ENCODE data around the gene MYH11. TPM values are rescaled to one million over a fixed set of nuclear protein-coding genes. Genes with fewer than 3 reads are reported as not detected.

MYH11 gene
- total RNA-seq, 1 donor from 2014 or later = not detected

DNA sequence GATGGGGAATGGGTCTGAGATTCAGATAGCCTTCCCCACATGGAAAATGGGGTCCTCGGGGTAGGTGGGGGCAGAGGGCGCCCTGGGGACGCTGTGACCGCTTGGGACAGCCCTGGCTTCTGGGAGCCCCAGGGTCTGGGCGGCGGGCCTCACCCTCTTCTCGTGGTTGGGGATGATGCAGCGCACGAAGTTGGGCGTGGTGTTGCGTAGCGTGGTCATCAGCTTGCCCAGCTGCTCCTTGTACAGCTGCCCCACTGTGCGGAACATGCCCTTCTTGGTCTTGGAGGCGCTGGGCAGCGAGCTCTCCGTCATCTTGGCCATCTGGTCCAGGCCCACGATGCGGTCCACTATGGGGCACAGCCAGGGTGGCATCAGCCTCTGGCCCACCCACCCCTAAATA, 106.8 kb downstream of the MYH11 start:
- DNase-seq (ENCODE audit: low read depth) = no peak
- H3K4me3 ChIP-seq (ENCODE audit: low read depth, low read length) = no peak overlapping the region
- TF ChIP-seq, protein P1, sequence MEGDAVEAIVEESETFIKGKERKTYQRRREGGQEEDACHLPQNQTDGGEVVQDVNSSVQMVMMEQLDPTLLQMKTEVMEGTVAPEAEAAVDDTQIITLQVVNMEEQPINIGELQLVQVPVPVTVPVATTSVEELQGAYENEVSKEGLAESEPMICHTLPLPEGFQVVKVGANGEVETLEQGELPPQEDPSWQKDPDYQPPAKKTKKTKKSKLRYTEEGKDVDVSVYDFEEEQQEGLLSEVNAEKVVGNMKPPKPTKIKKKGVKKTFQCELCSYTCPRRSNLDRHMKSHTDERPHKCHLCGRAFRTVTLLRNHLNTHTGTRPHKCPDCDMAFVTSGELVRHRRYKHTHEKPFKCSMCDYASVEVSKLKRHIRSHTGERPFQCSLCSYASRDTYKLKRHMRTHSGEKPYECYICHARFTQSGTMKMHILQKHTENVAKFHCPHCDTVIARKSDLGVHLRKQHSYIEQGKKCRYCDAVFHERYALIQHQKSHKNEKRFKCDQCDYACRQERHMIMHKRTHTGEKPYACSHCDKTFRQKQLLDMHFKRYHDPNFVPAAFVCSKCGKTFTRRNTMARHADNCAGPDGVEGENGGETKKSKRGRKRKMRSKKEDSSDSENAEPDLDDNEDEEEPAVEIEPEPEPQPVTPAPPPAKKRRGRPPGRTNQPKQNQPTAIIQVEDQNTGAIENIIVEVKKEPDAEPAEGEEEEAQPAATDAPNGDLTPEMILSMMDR (conservative IDR thresholded peaks at IDR 0.05; ENCODE audit: low read depth, low read length) = no peak

DNA sequence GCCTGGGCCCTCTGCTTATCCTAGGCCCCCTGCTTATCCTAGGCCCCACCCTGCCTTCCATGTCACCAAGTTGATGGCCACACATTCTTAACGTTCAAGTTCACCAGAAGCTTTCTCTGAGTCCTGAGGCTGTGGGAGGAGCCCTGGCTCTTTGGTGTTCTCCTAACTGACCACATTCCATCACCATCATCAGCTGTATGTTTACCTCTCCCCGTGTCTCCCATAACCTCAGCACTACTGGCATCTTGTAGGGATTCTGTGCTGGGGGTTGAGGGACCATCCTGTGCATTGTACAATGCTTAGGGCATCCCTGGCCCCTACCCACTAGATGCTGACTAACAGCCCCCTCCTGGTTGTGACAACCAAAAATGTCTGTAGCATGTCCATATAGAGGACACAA, 107.5 kb downstream of the MYH11 start:
- H3K4me3 ChIP-seq (ENCODE audit: low read depth, low read length) = no peak overlapping the region
- TF ChIP-seq, protein P1 (conservative IDR thresholded peaks at IDR 0.05; ENCODE audit: low read depth, low read length) = no peak
- no peak for DNase-seq (ENCODE audit: low read depth)

DNA sequence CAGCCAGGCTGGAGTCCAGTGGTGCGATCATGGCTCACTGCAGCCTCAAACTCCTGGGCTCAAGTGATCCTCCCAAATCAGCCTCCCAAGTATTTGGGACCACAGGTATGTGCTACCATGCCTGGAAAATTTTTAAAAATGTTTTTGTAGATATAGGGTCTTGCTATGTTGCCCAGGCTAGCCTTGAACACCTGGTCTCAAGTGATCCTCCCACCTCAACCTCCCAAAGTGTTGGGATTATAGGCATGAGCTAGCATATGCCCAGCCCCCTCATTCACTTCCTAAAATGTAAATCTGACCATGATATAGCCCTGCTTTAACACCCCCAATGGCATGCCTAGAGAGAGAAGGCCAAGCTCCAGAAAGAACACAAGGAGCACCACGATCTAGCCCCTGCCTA, 108.2 kb downstream of the MYH11 start:
- no peak for DNase-seq (ENCODE audit: low read depth)
- H3K4me3 ChIP-seq (ENCODE audit: low read depth, low read length) = no peak overlapping the region
- TF ChIP-seq, protein P1 (conservative IDR thresholded peaks at IDR 0.05; ENCODE audit: low read depth, low read length) = no peak

- no peak for DNase-seq (ENCODE audit: low read depth)
- TF ChIP-seq, protein P1 (conservative IDR thresholded peaks at IDR 0.05; ENCODE audit: low read depth, low read length) = no peak
- H3K4me3 ChIP-seq (ENCODE audit: low read depth, low read length) = no peak overlapping the region
These were observed 108.9 kb downstream of the MYH11 start for GRCh38 chr16:15747937-15748336.

- no peak overlapping the region for H3K4me3 ChIP-seq (ENCODE audit: low read depth, low read length)
- TF ChIP-seq, protein P1 (conservative IDR thresholded peaks at IDR 0.05; ENCODE audit: low read depth, low read length) = no peak
- DNase-seq (ENCODE audit: low read depth) = no peak
These were observed 110.5 kb downstream of the MYH11 start for GRCh38 chr16:15746332-15746731.

DNA sequence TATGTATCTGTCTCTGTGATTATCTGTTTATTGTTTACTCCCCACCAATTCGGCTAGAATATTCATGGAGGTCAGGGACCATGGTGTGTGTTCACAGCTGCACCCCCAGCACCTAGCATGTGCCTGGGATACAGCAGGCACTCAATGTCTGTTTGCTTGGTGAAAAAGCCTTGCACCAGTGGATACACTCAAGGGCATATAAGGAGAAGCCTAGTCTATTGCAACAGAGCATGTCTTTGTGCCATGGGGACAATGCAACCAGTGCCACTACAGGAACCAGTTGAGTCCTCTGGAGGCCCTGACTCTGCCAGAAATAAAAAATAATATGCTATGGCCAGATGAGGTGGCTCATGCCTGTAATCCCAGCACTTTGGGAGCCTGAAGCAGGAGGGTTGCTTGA, 113.2 kb downstream of the MYH11 start:
- no peak for DNase-seq (ENCODE audit: low read depth)
- H3K4me3 ChIP-seq (ENCODE audit: low read depth, low read length) = no peak overlapping the region
- TF ChIP-seq, protein P1 (conservative IDR thresholded peaks at IDR 0.05; ENCODE audit: low read depth, low read length) = no peak

DNA sequence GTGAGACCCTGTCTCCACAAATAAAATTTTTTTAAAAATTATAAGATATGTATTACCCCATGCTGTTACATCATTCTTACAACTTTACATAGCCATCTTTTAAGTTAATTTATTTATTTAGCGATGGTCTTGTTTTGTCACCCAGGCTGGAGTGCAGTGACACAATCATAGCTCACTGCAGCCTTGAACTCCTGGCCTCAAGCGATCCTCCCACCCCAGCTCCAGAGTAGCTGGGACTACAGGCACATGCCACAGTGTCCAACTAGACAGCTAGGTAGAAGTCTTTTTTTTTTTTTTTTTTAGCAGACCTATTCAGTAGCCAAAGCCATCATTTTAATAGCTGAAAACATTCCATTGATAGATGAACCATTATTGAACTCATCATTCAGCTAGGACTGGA, 114.1 kb downstream of the MYH11 start:
- no peak for DNase-seq (ENCODE audit: low read depth)
- no peak overlapping the region for H3K4me3 ChIP-seq (ENCODE audit: low read depth, low read length)
- TF ChIP-seq, protein P1 (conservative IDR thresholded peaks at IDR 0.05; ENCODE audit: low read depth, low read length) = no peak

Data from epithelial cell of proximal tubule (primary cell).